ENCODE results near the gene FSTL4. TPM values are rescaled to one million over a fixed set of nuclear protein-coding genes. Genes with fewer than 3 reads are reported as not detected.

FSTL4 gene
- total RNA-seq, 1 experiment from 2014 or later, result not detected

DNA sequence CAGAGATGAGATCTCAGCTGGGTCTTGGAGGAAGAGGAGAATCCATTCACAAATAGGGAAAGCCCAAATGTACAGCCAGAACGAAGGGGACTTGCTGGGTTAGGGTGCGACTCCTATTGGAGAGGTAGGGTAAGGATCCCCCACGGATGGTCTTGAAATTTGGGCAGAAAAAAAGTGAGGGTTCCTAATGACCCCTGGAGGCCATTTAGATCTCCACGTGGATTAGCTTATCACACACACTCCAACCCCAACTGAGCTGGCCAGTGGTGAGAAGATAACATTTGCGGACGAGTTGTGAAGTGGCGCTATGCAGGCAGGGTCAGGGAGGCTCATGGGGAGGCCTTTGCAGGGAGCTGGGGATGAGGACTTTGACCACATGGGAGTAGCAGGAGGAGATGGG is 86.0 kb downstream of the FSTL4 start:
- no TSS peak for BruUV-seq (replicated peaks)
- Mint-ChIP-seq H3K4me1 (ENCODE audit: low read depth, unreplicated experiment) (no peaks in the 10 kb centered on the region), H3K27ac (ENCODE audit: unreplicated experiment) (no peak overlapping the region), H3K9me3 (ENCODE audit: low read depth, unreplicated experiment) (no peaks in the 10 kb centered on the region), H3K36me3 (ENCODE audit: insufficient read depth, unreplicated experiment) (no peaks in the 10 kb centered on the region), H3K4me3 (ENCODE audit: low read depth, unreplicated experiment) (no peak overlapping the region), H3K27me3 (ENCODE audit: unreplicated experiment) (peaks cover 100% of the 10 kb centered on the region)
- CTCF ChIA-PET, result interaction anchor here (1.5 kb wide), 1 partner anchor 101 kb away, joined by 3 read pairs; no protein-coding TSS in a partner anchor
- no peak for DNase-seq
- intact Hi-C loops (cut with micrococcal nuclease; ENCODE audit: unreplicated experiment), result no loop called here
- TF ChIP-seq, protein P1, sequence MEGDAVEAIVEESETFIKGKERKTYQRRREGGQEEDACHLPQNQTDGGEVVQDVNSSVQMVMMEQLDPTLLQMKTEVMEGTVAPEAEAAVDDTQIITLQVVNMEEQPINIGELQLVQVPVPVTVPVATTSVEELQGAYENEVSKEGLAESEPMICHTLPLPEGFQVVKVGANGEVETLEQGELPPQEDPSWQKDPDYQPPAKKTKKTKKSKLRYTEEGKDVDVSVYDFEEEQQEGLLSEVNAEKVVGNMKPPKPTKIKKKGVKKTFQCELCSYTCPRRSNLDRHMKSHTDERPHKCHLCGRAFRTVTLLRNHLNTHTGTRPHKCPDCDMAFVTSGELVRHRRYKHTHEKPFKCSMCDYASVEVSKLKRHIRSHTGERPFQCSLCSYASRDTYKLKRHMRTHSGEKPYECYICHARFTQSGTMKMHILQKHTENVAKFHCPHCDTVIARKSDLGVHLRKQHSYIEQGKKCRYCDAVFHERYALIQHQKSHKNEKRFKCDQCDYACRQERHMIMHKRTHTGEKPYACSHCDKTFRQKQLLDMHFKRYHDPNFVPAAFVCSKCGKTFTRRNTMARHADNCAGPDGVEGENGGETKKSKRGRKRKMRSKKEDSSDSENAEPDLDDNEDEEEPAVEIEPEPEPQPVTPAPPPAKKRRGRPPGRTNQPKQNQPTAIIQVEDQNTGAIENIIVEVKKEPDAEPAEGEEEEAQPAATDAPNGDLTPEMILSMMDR (IDR thresholded peaks at IDR 0.05; ENCODE audit: unreplicated experiment), result no peak

DNA sequence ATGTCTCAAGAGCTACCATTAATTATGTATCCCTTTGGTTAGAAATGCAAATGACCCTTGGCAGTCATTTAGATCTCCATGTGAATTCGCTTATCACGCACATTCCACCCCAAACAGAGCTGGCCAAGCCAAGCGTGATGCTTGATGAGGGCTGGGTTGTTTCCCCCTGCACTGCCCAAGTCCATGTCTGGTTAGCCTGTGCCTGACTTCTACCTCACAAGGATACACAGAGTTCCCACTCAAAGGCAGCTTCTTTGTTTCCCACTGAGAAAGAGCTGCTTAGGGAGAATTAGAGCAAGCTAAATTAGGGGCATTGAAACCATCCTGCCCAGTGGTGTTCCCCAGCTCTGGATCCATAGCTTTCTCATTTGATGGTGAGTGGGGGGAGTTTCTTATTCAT is 87.2 kb downstream of the FSTL4 start:
- H3K27me3 Mint-ChIP-seq (ENCODE audit: unreplicated experiment), result peaks cover 100% of the 10 kb centered on the region
- no peaks in the 10 kb centered on the region for H3K9me3 Mint-ChIP-seq (ENCODE audit: low read depth, unreplicated experiment)
- TF ChIP-seq, protein P1 (IDR thresholded peaks at IDR 0.05; ENCODE audit: unreplicated experiment), result no peak
- intact Hi-C loops (cut with micrococcal nuclease; ENCODE audit: unreplicated experiment), result no loop called here
- H3K36me3 Mint-ChIP-seq (ENCODE audit: insufficient read depth, unreplicated experiment), result no peaks in the 10 kb centered on the region
- H3K4me3 Mint-ChIP-seq (ENCODE audit: low read depth, unreplicated experiment), result no peak overlapping the region
- no TSS peak for BruUV-seq (replicated peaks)
- no peaks in the 10 kb centered on the region for H3K4me1 Mint-ChIP-seq (ENCODE audit: low read depth, unreplicated experiment)
- DNase-seq, result no peak
- no peak overlapping the region for H3K27ac Mint-ChIP-seq (ENCODE audit: unreplicated experiment)
- CTCF ChIA-PET, result interaction anchor here (1.1 to 1.5 kb wide), 2 partner anchors 24 to 100 kb away, joined by 3 read pairs; no protein-coding TSS in a partner anchor

DNA sequence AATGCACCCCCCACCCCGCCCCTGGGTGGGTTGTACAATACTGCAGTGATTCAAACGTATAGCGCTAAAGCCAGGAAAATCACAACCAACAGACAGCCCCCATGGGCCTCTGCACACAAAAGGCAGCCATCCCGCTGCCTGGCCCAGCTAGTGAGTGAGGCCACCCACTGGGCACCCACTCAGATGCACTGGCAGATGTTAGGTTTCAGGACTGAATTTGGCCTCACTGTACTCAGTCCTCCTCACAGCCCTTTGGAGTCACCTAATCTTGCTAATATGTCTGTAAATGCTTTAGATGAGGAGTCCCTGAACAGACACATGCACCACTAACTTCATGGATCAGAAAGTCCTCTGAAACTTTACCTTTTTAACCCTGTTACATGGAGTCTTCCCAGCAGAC is 87.7 kb downstream of the FSTL4 start:
- TF ChIP-seq, protein P1 (IDR thresholded peaks at IDR 0.05; ENCODE audit: unreplicated experiment), result no peak
- peaks cover 100% of the 10 kb centered on the region for H3K27me3 Mint-ChIP-seq (ENCODE audit: unreplicated experiment)
- no peaks in the 10 kb centered on the region for H3K4me1 Mint-ChIP-seq (ENCODE audit: low read depth, unreplicated experiment)
- no TSS peak for BruUV-seq (replicated peaks)
- intact Hi-C loops (cut with micrococcal nuclease; ENCODE audit: unreplicated experiment), result no loop called here
- H3K4me3 Mint-ChIP-seq (ENCODE audit: low read depth, unreplicated experiment), result no peak overlapping the region
- no peak overlapping the region for H3K27ac Mint-ChIP-seq (ENCODE audit: unreplicated experiment)
- no peak for DNase-seq
- H3K9me3 Mint-ChIP-seq (ENCODE audit: low read depth, unreplicated experiment), result no peaks in the 10 kb centered on the region
- CTCF ChIA-PET, result interaction anchor here (1.1 to 1.5 kb wide), 2 partner anchors 25 to 100 kb away, joined by 3 read pairs; no protein-coding TSS in a partner anchor
- H3K36me3 Mint-ChIP-seq (ENCODE audit: insufficient read depth, unreplicated experiment), result no peaks in the 10 kb centered on the region

DNA sequence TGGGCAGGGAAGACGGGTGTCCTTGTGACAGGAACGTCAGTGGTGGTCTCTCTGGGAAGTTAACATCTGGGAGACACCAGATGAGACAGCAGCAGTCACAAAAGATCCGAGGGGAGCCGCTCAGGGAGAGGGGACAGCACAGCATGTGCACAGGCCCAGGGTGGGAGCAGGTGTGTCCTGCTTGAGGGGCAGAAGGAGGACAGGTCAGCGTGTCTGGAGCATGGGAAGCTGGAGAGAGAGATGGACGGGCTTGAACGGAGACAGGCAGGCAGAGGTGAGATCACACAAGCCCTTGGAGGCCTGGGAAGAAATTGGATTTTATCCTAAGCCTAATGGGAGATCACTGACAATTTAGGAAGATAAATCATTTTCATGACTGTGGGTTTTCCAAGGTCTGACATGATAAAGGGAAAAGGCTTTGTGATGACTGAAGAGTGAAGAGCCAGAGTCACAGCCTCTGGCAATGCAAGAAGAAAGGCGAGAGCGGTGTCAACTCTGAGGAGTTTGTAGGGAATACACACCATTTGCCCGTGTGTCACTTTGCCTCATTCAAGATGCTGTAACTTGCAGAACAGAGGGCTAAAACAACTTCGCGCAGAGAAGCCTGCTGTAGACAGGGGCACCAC is 88.3 kb downstream of the FSTL4 start:
- no peaks in the 10 kb centered on the region for H3K4me1 Mint-ChIP-seq (ENCODE audit: low read depth, unreplicated experiment)
- H3K27ac Mint-ChIP-seq (ENCODE audit: unreplicated experiment), result no peak overlapping the region
- BruUV-seq (replicated peaks), result no TSS peak
- H3K27me3 Mint-ChIP-seq (ENCODE audit: unreplicated experiment), result peaks cover 100% of the 10 kb centered on the region
- no peaks in the 10 kb centered on the region for H3K36me3 Mint-ChIP-seq (ENCODE audit: insufficient read depth, unreplicated experiment)
- intact Hi-C loops (cut with micrococcal nuclease; ENCODE audit: unreplicated experiment), result no loop called here
- no peaks in the 10 kb centered on the region for H3K9me3 Mint-ChIP-seq (ENCODE audit: low read depth, unreplicated experiment)
- H3K4me3 Mint-ChIP-seq (ENCODE audit: low read depth, unreplicated experiment), result no peak overlapping the region
- CTCF ChIA-PET, result interaction anchor here (1.1 kb wide), 1 partner anchor 13 kb away, joined by 3 read pairs; no protein-coding TSS in a partner anchor
- TF ChIP-seq, protein P1 (IDR thresholded peaks at IDR 0.05; ENCODE audit: unreplicated experiment), result no peak
- no peak for DNase-seq
